ENCODE results near the gene SIPA1L3.

SIPA1L3 gene

DNA sequence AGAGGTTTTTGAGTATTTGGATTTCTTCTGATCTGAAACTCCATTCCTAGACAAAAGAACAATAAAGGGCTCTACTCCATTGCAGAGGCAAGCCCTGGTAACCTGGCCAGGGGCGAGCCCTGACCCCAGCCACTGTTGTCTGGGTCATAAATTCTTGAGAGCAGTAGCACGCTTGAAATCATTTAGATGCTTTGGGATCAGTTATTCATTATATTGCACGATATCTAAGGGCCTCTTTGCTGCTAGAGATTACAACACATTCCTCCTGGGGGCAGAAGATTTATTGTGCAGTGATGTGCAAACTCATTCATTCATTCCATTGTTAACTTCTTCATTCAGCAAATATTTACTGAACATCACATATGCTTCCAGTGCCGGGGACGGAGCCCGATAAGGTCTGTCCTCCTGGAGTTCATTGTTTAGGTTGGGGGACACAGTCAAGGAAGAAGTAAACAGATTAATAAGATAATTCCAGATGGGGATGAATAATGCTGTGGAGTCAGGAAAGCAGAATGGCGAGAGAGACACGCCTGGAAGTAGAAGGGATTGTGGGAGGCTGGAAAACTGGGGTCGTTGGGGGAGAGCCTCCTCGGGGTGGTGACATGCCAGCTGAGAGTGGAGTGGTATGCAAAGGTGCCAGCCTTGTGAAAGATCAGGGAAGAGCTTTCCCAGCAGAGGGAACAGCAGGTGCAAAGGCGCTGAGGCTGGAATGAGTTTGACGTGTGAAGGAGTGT is 34.9 kb downstream of the SIPA1L3 start:
- DNase-seq (ENCODE audit: low spot score), result no peak
- in situ Hi-C loops (cut with MboI; ENCODE audit: low sequenced_read_pairs, unreplicated experiment), result no loop called here
- TF ChIP-seq, protein P1, sequence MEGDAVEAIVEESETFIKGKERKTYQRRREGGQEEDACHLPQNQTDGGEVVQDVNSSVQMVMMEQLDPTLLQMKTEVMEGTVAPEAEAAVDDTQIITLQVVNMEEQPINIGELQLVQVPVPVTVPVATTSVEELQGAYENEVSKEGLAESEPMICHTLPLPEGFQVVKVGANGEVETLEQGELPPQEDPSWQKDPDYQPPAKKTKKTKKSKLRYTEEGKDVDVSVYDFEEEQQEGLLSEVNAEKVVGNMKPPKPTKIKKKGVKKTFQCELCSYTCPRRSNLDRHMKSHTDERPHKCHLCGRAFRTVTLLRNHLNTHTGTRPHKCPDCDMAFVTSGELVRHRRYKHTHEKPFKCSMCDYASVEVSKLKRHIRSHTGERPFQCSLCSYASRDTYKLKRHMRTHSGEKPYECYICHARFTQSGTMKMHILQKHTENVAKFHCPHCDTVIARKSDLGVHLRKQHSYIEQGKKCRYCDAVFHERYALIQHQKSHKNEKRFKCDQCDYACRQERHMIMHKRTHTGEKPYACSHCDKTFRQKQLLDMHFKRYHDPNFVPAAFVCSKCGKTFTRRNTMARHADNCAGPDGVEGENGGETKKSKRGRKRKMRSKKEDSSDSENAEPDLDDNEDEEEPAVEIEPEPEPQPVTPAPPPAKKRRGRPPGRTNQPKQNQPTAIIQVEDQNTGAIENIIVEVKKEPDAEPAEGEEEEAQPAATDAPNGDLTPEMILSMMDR (IDR thresholded peaks at IDR 0.05; ENCODE audit: borderline replicate concordance, control extremely low read depth, extremely low read depth, insufficient read depth, missing control alignments), result no peak

- in situ Hi-C loops (cut with MboI; ENCODE audit: low sequenced_read_pairs, unreplicated experiment), result no loop called here
- DNase-seq (ENCODE audit: low spot score), result no peak
- TF ChIP-seq, protein P1 (IDR thresholded peaks at IDR 0.05; ENCODE audit: borderline replicate concordance, control extremely low read depth, extremely low read depth, insufficient read depth, missing control alignments), result no peak
Measured at GRCh38 chr19:37942516-37942902, 35.5 kb downstream of the SIPA1L3 start.

GRCh38 chr19:37943480-37943879 is 36.5 kb downstream of the SIPA1L3 start:
- in situ Hi-C loops (cut with MboI; ENCODE audit: low sequenced_read_pairs, unreplicated experiment), result no loop called here
- TF ChIP-seq, protein P1 (IDR thresholded peaks at IDR 0.05; ENCODE audit: borderline replicate concordance, control extremely low read depth, extremely low read depth, insufficient read depth, missing control alignments), result no peak
- DNase-seq (ENCODE audit: low spot score), result no peak

- DNase-seq (ENCODE audit: low spot score), result no peak
- TF ChIP-seq, protein P1 (IDR thresholded peaks at IDR 0.05; ENCODE audit: borderline replicate concordance, control extremely low read depth, extremely low read depth, insufficient read depth, missing control alignments), result no peak
- in situ Hi-C loops (cut with MboI; ENCODE audit: low sequenced_read_pairs, unreplicated experiment), result no loop called here
Measured at GRCh38 chr19:37946132-37946531, 39.1 kb downstream of the SIPA1L3 start.

DNA sequence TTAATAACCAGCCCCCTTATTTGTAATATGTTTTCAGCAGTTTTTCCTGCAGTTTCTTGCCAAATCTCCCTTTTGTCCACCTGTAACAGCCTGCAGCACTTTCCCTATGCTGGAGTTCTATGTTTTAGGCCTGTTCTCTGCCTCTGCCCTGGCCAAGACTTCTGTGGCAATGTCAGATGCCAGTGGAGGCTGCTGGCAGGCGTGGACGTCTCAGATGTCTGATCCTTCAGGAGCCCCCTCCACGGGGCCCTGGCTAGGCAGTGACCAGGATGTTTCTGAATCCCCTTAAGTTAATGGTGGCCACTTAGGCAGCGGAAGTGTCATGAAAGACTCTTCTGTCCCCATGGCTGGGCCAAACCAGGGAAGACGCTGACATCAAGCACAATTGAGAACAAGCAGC is 40.8 kb downstream of the SIPA1L3 start:
- in situ Hi-C loops (cut with MboI; ENCODE audit: low sequenced_read_pairs, unreplicated experiment), result no loop called here

DNA sequence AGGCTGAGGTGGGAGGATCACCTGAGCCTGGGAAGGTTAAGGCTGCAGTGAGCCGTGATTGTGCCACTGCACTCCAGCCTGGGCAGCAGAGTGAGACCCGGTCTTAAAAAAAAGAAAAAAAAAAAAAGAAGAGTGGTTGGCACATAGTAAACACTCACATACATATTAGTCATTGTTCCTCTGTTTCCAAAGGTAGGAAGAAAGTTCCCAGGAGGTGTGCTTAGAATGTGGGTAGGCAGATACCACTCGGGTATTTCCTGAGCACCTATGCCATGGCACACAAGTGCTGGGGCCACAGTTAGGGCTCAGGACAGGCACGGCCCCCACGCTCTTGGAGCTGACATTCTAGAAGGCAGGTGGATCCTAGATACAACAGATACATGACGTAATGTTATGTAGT is 41.4 kb downstream of the SIPA1L3 start:
- no peak for DNase-seq (ENCODE audit: low spot score)
- in situ Hi-C loops (cut with MboI; ENCODE audit: low sequenced_read_pairs, unreplicated experiment), result no loop called here
- TF ChIP-seq, protein P1 (IDR thresholded peaks at IDR 0.05; ENCODE audit: borderline replicate concordance, control extremely low read depth, extremely low read depth, insufficient read depth, missing control alignments), result no peak

More for the DNA sequence above, 40.8 kb downstream of the SIPA1L3 start:
- TF ChIP-seq, protein P1 (IDR thresholded peaks at IDR 0.05; ENCODE audit: borderline replicate concordance, control extremely low read depth, extremely low read depth, insufficient read depth, missing control alignments), result no peak
- no peak for DNase-seq (ENCODE audit: low spot score)
